ENCODE measurements around the gene CASP9.

The CASP9 gene

GRCh38 chr1:15524021-15524282 is at the start of gene CASP9:
TSS of gene CASP9 (minus strand) at chr1:15524215. CDS start at chr1:15524200, 15 bp downstream.
- DNase-seq (ENCODE audit: low spot score), result no peak

GRCh38 chr1:15573477-15573876 is 49.5 kb upstream of the CASP9 start:
- no peak for DNase-seq (ENCODE audit: low spot score)

- no peak for DNase-seq (ENCODE audit: low spot score)
Observed at GRCh38 chr1:15571266-15571665, 47.3 kb upstream of the CASP9 start.

DNA sequence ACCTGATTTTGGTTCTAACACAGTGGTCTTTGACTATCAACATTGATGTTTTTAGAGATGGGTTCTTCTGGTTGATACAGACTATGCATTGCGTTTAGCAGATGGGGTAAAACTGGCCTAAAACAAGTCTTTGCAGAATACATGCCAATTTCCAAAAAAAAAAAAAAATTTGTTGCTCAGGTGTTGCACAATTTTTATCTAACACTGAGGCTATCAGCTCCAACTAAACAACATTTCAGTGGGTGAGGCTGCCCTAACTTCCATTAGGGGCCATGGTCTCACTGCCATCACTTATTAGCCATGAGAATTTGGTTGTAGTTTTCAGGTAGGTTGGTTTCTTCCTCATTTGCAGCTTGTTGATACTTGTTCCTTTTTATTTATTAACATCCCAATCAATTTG is 46.8 kb upstream of the CASP9 start:
- DNase-seq (ENCODE audit: low spot score), result no peak

DNA sequence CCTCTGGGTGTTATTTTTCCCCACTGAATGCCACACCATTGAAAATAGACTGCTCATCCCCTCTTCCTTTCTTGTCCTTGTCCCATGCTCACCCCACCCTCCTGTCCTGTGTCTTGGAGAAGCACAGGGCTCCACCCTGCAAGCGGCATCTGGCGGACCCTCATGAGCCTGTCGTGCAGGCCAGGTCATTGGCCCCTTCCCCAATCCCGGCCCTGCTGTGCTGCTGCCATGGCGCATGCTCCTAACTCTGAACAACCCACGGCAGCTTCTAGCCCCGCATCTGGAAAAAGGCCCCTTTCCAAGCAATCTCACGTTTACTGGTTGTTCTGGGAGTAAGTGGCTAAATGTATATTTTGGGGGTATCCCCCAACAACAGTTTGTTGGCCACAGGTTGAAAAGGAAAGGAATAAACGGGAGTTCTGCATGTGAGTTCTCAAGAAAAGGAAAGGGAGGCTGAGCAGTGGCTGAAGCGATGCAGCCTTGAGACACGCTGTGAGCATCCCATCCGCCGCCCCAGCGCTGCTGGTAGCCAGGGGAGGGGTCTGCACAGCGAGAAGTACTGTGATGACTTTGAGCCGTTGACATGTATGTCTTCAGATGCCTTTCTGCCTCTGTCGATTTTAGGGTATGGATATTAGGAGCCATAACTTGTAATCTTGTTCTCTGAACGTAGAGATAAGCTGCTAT is 44.5 kb upstream of the CASP9 start:
- DNase-seq (ENCODE audit: low spot score), result no peak

GRCh38 chr1:15559189-15559810 is 35.3 kb upstream of the CASP9 start:
- no peak for DNase-seq (ENCODE audit: low spot score)

DNA sequence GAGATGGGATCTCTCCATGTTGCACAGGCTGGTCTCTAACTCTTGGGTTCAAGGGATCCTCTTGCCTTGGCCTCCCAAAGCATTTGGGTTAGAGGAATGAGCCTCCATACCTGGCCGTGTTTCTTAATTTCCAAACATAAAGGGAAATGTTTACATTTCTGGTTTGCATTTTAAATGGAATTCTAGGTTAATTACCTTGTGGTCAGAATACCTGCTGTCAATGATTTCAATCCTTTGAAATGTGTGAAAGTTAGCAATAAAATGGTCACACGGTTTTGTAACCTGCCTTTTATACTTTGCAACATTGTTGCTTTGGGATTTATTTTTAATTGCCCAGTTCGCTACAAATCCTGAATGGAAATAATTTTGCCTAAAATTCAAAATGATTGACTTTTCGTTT is 34.5 kb upstream of the CASP9 start:
- no peak for DNase-seq (ENCODE audit: low spot score)

GRCh38 chr1:15557594-15557993 is 33.6 kb upstream of the CASP9 start:
- no peak for DNase-seq (ENCODE audit: low spot score)

GRCh38 chr1:15557008-15557407 is 33.0 kb upstream of the CASP9 start:
- no peak for DNase-seq (ENCODE audit: low spot score)

DNA sequence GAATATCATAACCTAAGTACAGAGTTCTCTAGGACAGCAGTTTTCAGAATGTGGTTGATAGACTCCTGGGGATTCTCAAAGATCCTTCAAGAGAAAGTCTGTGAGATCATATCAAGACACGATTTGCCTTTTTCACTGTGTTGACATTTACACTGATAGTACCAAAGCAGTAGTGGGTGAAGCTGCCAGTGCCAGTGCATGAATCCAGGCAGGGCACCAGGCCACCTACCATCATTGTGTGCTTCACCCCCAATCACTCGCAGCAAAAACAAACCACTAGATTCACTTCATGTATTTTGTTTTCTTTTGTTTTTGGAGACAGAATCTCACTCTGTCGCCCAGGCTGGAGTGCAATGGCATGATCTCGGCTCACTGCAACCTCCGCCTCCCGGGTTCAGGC is 26.6 kb upstream of the CASP9 start:
- DNase-seq (ENCODE audit: low spot score), result no peak

DNA sequence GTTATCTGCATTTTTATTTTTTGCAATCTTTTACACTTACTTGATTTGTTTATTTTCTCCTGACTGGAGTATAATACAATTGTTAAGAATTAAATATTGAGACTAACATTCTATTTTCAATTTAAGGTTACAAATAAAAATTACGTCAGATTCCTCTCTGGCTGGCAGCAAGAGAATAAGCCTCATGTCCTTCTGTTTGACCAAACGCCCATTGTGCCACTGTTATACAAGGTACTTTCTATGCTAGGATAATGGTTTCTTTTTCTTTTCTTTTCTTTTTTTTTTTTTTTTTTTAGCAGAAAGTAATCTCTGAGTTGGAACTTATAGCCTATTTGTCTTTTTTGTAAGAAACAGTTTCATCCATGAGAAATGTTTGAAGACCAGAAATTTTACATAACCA is 22.6 kb upstream of the CASP9 start:
- DNase-seq (ENCODE audit: low spot score), result no peak

- DNase-seq (ENCODE audit: low spot score), result no peak
Observed at GRCh38 chr1:15543589-15544568, 19.9 kb upstream of the CASP9 start.

- no peak for DNase-seq (ENCODE audit: low spot score)
Observed at GRCh38 chr1:15543251-15543588, 19.2 kb upstream of the CASP9 start.

DNA sequence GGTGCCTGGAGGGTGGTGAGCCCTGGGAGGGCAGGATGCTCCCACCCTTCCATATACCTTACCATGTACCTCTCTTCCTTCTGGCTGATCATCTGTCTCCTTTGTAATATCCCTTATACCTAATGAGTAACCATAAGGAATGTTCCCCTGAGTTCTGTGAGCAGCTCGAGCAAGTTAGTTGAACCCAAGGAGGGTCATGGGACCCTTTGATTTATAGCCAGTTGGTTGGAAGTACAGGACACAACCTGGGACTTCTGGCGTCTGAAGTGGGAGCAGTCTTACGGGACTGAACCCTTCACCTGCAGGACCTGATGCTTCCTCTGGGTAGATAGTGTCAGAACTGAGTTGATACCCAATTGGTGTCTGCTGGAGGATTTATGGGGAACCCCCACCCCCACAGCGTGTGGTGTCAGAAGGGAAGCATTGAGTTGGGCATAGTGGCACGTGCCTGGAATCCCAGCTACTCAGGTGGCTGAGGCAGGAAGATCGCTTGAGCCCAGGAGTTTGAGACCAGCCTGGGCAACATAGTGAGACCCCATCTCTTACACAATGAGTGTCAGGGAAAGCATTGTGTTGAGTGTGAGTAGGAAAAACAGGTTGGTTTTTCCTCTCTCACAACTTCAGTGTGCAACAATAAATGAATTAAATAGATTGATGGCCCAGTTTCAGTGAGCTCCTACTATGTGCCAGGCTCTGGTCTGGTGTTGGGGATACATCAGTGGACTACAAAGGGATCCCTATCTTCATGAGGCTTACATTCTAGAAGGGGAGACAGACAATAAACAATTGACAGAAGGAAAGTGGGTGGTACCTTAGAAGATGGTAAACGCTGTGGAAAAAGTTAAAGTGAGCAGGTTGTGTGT is 18.6 kb upstream of the CASP9 start:
- DNase-seq (ENCODE audit: low spot score), result no peak

DNA sequence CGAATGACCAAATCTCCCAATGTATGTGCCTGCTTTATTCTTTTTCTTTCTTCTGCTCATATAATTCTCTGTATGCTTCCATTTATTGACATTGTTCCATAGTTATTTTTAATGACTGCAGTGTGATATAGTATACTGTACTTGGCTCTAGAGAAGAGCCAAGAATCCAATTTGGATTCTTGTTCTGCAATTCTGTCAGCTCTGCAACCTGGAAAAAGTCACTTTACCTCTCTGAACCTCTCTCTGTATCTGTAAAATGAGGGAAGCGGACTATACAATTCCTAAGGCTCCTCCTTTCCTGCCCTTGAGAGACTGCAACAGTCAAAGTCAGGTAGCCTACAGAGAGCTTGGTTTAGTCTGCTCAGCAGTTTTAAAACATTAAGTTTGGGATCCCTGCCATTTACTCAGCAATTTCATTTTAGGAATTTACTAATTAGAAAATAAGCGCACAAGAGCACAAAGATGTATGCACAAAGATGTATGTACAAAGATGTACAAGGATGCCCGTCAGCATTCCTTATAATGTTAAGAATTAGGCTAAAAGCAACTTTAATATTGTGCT is 17.3 kb upstream of the CASP9 start:
- DNase-seq (ENCODE audit: low spot score), result no peak

DNA sequence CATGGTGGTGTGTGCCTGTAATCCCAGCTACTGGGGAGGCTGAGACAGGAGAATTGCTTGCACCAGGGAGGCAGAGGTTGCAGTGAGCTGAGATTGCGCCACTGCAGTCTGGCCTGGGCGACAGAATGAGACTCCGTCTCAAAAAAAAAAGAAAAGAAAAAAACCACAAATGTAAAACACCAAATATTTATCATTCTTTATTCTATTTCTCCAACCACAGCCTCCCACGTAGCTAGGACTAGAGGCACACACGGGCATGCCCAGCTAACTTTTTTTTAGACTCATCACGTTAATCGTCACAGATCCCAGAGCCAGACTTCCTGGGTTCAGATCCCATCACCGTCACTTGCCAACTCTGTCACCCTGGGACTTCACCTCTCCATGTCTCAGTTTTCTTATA is 16.2 kb upstream of the CASP9 start:
- no peak for DNase-seq (ENCODE audit: low spot score)

DNA sequence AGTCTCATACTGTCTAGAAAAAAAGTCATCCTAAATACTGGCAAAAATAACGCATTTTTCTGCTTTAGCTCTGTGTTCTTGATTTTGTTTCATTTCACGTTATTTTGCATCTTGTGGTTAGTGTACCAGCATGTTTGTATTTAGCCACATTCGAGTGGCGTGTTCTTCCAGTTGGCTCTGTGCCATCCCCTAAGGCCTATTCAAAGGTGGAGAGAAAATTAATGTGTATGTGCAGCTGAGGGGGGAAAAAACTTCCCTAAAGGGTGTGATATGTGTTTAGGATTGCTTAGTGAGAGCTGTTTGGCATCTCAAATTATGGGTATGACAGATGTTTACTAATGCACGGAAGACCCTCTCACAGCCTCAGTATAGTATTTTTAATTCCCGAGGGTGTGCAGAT is 14.8 kb upstream of the CASP9 start:
- no peak for DNase-seq (ENCODE audit: low spot score)

DNA sequence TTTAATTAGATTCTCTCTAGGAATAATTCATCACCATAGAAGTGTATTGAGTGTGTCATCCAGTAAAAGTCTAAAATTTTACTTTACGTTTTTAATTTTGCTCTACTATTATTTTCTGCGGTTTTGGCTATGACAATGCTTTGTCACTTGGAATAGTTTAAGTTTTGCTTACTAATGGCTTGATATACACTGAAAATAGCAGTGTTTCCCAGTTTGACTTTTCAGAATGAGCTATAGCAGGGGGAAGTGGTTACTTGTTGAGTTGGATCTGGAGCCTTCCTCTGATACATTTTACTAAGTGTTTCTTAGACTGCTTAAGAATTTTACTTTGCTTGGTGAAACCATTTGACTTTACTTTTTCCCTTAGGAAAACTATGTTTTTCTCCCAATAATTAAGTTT is 7.7 kb upstream of the CASP9 start:
- no peak for DNase-seq (ENCODE audit: low spot score)

DNA sequence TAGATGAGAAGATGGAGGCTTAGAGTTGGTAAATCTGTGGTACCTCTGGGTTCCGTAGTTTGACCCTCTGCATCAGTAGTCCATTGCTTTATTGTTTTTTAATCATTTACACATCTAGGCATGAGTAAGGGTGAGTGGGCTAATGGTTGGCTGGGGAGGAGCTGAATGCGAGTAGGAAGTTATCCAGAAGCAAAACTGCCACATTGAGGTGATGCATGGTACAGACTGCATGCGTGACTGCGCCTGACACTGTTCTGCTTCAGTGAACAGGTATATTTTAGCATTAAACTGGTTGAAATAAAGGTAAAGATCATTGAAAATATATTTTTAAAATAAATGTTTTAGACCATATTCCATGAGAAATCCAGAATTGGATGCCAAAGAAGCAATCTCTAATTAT is 7.0 kb upstream of the CASP9 start:
- DNase-seq (ENCODE audit: low spot score), result no peak

DNA sequence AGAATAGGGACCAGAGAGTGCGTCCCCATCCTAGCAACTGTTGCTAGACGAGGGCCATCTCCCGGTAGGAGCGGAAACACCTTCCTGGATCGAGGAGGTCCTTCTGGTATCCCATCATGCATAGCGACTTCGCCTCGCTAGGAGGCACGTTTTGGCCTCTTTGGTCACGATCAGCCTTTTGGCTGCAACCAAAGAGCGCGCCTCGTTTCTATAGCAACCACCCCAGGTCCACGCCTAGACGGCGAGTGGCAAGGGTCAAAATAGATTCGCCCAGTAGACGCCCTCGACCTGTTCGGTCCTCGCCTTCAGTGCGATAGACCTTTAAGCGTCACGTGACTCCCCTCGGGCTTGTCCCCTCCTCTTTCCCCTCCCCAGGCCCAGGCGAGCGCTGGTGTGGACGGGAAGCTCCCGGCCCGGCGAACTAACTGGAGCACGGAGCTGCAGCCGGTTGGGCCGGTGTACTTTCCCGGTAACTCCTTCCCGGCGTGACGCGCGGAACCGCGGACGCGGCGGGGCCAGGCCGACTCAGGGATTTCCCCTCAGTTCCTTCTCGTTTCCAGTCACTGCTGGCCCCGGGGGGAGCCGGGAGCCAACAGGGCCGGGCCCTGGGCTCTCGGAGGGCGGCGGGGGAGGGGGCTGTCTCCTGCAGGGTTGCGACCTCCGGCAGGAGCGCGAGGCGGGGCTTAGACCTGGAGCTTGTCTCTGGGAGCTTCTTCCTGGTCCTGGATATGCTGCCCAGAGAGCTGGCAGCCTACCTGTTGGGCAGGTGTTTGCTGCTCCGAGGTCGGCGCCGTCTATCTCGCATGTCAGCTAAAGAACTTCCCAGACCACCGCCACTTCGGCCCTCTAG is 2.7 kb upstream of the CASP9 start, which contains the start of gene DNAJC16:
Gene DNAJC16, plus strand, starts transcription at position 359 of the 850 bp plus-strand sequence. CDS start 2,258 bp downstream, outside the sequence.
- DNase-seq (ENCODE audit: low spot score), result peak; percentile 76

DNA sequence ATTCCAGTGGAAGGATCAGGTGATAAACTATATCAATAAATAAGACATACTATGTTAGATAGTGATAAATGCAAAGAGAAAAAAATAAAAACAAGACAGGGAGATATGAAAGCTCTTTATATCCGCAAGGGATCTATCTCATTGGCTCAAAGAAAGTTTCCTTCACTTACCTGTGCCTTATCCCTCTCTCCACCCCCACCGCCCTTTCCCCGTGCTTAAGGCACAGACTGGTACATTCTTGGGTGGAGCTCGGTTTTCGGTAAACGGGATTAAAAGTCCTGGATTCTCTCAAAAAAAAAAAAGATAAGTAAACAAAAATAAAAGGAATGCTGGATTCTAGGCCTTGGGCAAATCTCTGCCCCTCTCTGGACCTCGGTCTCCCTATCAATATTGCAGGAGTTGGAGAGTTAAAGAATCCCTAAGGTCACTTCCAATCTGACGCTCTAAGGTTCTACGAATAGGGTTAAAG is 2.0 kb upstream of the CASP9 start:
- no peak for DNase-seq (ENCODE audit: low spot score)
